Body of pancreas (tissue), 4 donors: ENCODE data around the gene FOXL1.

Experiments used
- CTCF ChIP-seq, 7 experiments: fragments of 450-650 bp in 4 of 7; fragments of 200-600 bp in 3 of 7; sonication (generic) in 3 of 7; IDR thresholded peaks; one replicate each; pipeline ENCODE4 v1.5.1; 2016 to 2019; ENCODE audit warnings: antibody characterized with exemption in 7 of 7
- POLR2A ChIP-seq, 3 donors: fragments of 450-650 bp; IDR thresholded peaks; one replicate each; pipeline ENCODE4 v1.6.1; 2016; ENCODE audit warnings: antibody characterized with exemption in 3 of 3, mild to moderate bottlenecking in 2 of 3

DNA sequence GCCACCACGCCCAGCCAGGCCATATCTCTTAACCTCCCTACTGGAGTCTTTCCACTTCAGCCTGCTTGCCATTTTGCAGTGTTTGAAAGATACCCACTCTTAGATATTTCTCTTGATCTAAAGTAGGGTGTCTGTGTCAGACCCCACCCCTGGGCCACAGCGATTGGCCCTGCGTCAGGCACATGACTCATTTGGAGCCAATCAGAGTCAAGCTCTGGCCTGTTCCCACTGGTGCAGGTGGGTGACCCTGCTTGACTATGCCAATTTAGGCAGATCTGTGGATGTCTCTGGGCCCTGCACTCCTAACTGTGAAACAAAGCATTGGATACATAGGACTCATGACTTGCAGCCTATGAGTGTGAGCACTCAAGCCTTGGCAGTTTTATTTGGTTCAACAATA lies 27.6 kb downstream of the FOXL1 start:
- TF ChIP-seq CTCF (IDR thresholded peaks at IDR 0.05) (no peak), POLR2A (IDR thresholded peaks at IDR 0.05) (no peak)
